Spleen (tissue), 11 donors: ENCODE results near the gene ZNF778. TPM values are rescaled to one million over a fixed set of nuclear protein-coding genes. Genes with fewer than 3 reads are reported as not detected.

ENCODE experiments used
- DNase-seq: peaks from one replicate; pipeline ENCODE4 v3.0.0-alpha.2; 2020
- H3K27ac ChIP-seq, 8 donors: fragments of 200-600 bp; sonication (generic) in 7 of 8; 1 replicate in 4 of 8; 2 replicates in 4 of 8; pipeline versions ENCODE4 v1.5.0 to v1.8.0; 2016 to 2021; ENCODE audit warnings: inconsistent platforms in 4 of 8, mild to moderate bottlenecking in 4 of 8, moderate library complexity in 1 of 8
- H3K27me3 ChIP-seq, 7 donors: fragments of 200-600 bp; sonication (generic) in 6 of 7; replicated peaks in 1 of 7; 1 replicate in 4 of 7; 2 replicates in 3 of 7; pipeline versions ENCODE4 v1.5.0 to v1.8.0; 2016 to 2021; ENCODE audit warnings: inconsistent platforms in 3 of 7, mild to moderate bottlenecking in 1 of 7
- H3K36me3 ChIP-seq, 6 donors: fragments of 200-600 bp; sonication (generic) in 5 of 6; 1 replicate in 4 of 6; 2 replicates in 2 of 6; pipeline versions ENCODE4 v1.5.0 to v1.8.0; 2016 to 2021; ENCODE audit warnings: inconsistent platforms in 2 of 6
- H3K4me1 ChIP-seq, 6 donors: fragments of 200-600 bp; sonication (generic) in 5 of 6; 1 replicate in 3 of 6; 2 replicates in 3 of 6; pipeline versions ENCODE4 v1.5.0 to v1.8.0; 2016 to 2021; ENCODE audit warnings: inconsistent platforms in 3 of 6
- H3K4me3 ChIP-seq, 8 donors: fragments of 200-600 bp; sonication (generic) in 7 of 8; 1 replicate in 4 of 8; 2 replicates in 4 of 8; pipeline versions ENCODE4 v1.5.0 to v1.8.0; 2016 to 2021; ENCODE audit warnings: inconsistent platforms in 4 of 8, mild to moderate bottlenecking in 4 of 8, moderate library complexity in 2 of 8
- H3K9me3 ChIP-seq, 8 donors: fragments of 200-600 bp; sonication (generic) in 7 of 8; 1 replicate in 4 of 8; 2 replicates in 4 of 8; pipeline versions ENCODE4 v1.5.0 to v1.8.0; 2016 to 2021; ENCODE audit warnings: inconsistent platforms in 4 of 8
- CTCF ChIP-seq, 11 experiments: fragments of 200-600 bp in 7 of 11; fragments of 450-650 bp in 4 of 11; sonication (generic) in 4 of 11; IDR thresholded peaks in 8 of 11; conservative IDR thresholded peaks in 3 of 11; 1 replicate in 7 of 11; 2 replicates in 4 of 11; pipeline versions ENCODE4 v1.4.0 to v1.8.0; 2016 to 2021; ENCODE audit warnings: antibody characterized with exemption in 11 of 11, inconsistent platforms in 4 of 11, mild to moderate bottlenecking in 1 of 11
- POLR2A ChIP-seq, 3 donors: fragments of 450-650 bp; IDR thresholded peaks; one replicate each; pipeline ENCODE4 v1.5.1; 2017; ENCODE audit warnings: antibody characterized with exemption in 3 of 3, mild to moderate bottlenecking in 1 of 3
- POLR2AphosphoS5 ChIP-seq, 3 donors: sonication (generic); formaldehyde crosslinking; IDR thresholded peaks; one replicate each; pipeline ENCODE4 v1.5.1; 2017; ENCODE audit warnings: antibody characterized with exemption in 3 of 3
- WGBS, 5 donors: extraction: QIAGEN DNeasy Blood & Tissue Kit in 3 of 5; methylation state at CpG; one replicate each; pipeline versions ENCODE4 v1.1.5 to v1.1.7; 2013 to 2018; 5-methylcytosine and 5-hydroxymethylcytosine counted together
- intact Hi-C: fragments of 100-400 bp; cut with DNase I; formaldehyde crosslinking; loops from one replicate; pipeline ENCODE4 v1.15.0; 2023; ENCODE audit warnings: low total_unique reads
- polyA plus RNA-seq, 3 donors: library from polyadenylated mRNA; stranded (reverse); fragments of 200-250 nt; gene quantifications; one replicate each; pipeline ENCODE4 v1.2.1, GENCODE V29; 2013
- total RNA-seq, 7 donors: library from RNA; depleted of rRNA in 3 of 7; stranded (reverse); fragments of >200 nt in 3 of 7; fragmentation: NEBNext Ultra II Directional in 4 of 7; extraction: Animal tissue kit (Norgen Biotek cat#: 25700) in 4 of 7; gene quantifications; one replicate each; pipeline versions ENCODE4 v1.1.0 to v1.2.1, GENCODE V29; 2016 to 2021
- donor health status: healthy with polysubstance abuse.
- donor health status: DM: no; HTN: no; CAD: no; lungs with moderate emphysema.
- donor health status: DM: no; HTN: no; CAD: no.
- donor health status: Bipolar disorder and iron deficiency.
- donor health status: healthy.
- donor health status: DM: no; HTN: no; CAD: no.
- donor health status: DM: yes; HTN: yes; CAD: no.

ZNF778 gene
- total and polyA plus RNA-seq, 10 donors, result 1.6 to 34.4 (median 10.7) TPM

DNA sequence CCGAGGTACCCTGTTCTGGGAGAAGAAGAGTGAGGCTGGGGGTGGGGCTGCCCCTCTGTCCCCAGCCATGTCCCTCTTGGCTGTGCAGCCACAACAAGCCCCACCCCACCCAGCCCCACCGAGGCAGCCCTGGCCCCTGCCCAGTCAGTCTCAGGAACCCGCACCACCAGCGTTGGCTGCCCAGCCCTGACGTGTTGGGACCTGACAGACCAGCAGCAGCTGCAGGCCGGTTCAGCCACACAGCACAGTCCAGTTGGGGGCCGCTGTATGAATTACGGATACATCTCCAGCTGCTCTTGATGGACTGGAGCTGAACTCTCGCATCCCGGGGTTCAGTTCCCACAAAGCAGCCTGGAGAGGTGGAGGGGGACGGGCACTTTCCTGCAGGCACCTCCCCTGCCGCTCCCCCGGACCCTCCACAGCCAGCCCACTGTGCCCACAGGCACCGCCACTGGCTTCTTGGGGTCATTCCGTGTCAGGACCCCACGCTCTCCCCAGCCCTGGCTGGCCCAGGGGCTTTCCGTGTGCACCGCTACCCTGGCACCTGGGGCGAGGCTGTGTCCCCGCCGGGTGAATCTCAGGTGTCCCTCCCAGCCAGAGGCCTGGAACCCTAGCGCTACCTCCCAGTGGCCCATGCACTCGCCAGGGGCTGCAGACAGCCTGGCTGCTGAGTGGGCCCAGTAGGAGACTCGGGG, 38.9 kb upstream of the ZNF778 start:
- Histone ChIP-seq H3K27me3 (peaks cover 0 to 74% (median 0%) of the 10 kb centered on the region in 7 donors), H3K36me3 (no peaks in the 10 kb centered on the region), H3K27ac (no peak overlapping the region), H3K4me3 (no peak overlapping the region), H3K9me3 (no peaks in the 10 kb centered on the region), H3K4me1 (peaks cover 0 to 19% (median 0%) of the 10 kb centered on the region in 6 donors)
- 85 to 91% (median 86%) methylated on average over 14 to 24 of the region's 24 CpGs for WGBS, 5 donors
- intact Hi-C loops, result no loop called here
- TF ChIP-seq CTCF (IDR thresholded peaks at IDR 0.05 in 8 of 11, conservative IDR thresholded peaks at IDR 0.05 in 3 of 11) (no peak), POLR2A (IDR thresholded peaks at IDR 0.05) (no peak), POLR2AphosphoS5 (IDR thresholded peaks at IDR 0.05) (no peak)
- DNase-seq, result no peak

DNA sequence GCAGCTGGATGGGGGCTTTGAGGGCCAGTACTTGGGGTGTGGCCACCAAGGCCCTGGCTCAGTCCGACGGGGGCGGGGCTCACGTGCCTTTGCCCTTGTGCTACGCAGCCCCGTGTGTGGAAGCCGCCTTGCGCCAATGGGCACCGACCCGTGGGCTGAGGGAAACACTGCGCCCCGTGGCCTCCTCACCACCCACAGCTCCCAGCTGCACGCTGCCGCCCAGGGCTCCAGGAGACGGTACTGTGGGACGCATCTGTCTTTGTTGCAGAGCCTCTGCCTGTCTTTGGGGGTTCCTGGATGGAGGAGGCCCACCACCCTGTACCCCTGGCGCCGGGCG, 38.4 kb upstream of the ZNF778 start:
- peaks cover 0 to 69% (median 0%) of the 10 kb centered on the region in 7 donors for H3K27me3 ChIP-seq
- H3K9me3 ChIP-seq, result no peaks in the 10 kb centered on the region
- peaks cover 0 to 18% (median 0%) of the 10 kb centered on the region in 6 donors for H3K4me1 ChIP-seq
- H3K36me3 ChIP-seq, result no peaks in the 10 kb centered on the region
- H3K4me3 ChIP-seq, result no peak overlapping the region
- DNase-seq, result no peak
- TF ChIP-seq POLR2A (IDR thresholded peaks at IDR 0.05) (no peak), POLR2AphosphoS5 (IDR thresholded peaks at IDR 0.05) (no peak), CTCF (IDR thresholded peaks at IDR 0.05 in 8 of 11, conservative IDR thresholded peaks at IDR 0.05 in 3 of 11) (no peak)
- 84 to 90% (median 90%) methylated on average over 4 to 19 of the region's 19 CpGs for WGBS, 5 donors
- no peak overlapping the region for H3K27ac ChIP-seq
- intact Hi-C loops, result no loop called here

GRCh38 chr16:89179656-89180315, 37.7 kb upstream of the ZNF778 start:
- TF ChIP-seq CTCF (IDR thresholded peaks at IDR 0.05 in 8 of 11, conservative IDR thresholded peaks at IDR 0.05 in 3 of 11), result no peak
- peaks cover 0 to 11% (median 0%) of the 10 kb centered on the region in 6 donors for H3K4me1 ChIP-seq
- 84 to 96% (median 86%) methylated on average over 14 to 25 of the region's 25 CpGs for WGBS, 5 donors
- intact Hi-C loops, result no loop called here
- peaks cover 0 to 68% (median 0%) of the 10 kb centered on the region in 7 donors for H3K27me3 ChIP-seq
- no peak overlapping the region for H3K4me3 ChIP-seq
- no peaks in the 10 kb centered on the region for H3K36me3 ChIP-seq
- H3K9me3 ChIP-seq, result no peaks in the 10 kb centered on the region
- DNase-seq, result no peak
- no peak overlapping the region for H3K27ac ChIP-seq

DNA sequence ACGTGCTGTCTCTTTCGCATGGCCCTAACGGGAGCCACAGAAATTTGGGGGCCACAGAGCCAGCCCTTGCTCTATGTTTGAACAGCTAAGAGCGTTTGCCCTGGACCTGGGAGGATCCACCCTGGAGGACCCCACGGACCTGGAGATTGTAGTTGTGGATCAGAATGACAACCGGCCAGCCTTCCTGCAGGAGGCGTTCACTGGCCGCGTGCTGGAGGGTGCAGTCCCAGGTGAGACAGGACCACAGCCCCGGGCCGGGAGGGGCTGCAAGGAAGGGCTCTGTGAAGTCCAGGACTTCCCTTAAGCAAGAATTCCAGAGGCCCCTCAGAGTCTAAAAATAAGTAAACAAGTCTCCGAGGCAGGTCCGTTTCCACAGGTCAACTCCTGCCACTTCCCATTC, 34.0 kb upstream of the ZNF778 start:
- H3K9me3 ChIP-seq, result peaks cover 0 to 2% (median 0%) of the 10 kb centered on the region in 8 donors
- DNase-seq, result no peak
- H3K36me3 ChIP-seq, result no peaks in the 10 kb centered on the region
- H3K27ac ChIP-seq, result no peak overlapping the region
- H3K27me3 ChIP-seq, result peaks cover 0 to 47% (median 0%) of the 10 kb centered on the region in 7 donors
- H3K4me3 ChIP-seq, result no peak overlapping the region
- H3K4me1 ChIP-seq, result no peaks in the 10 kb centered on the region
- TF ChIP-seq CTCF (IDR thresholded peaks at IDR 0.05 in 8 of 11, conservative IDR thresholded peaks at IDR 0.05 in 3 of 11) (no peak), POLR2A (IDR thresholded peaks at IDR 0.05) (no peak), POLR2AphosphoS5 (IDR thresholded peaks at IDR 0.05) (no peak)
- intact Hi-C loops, result no loop called here
- WGBS, 5 donors, result 60 to 81% (median 63%) methylated on average over 13 of the region's 13 CpGs
